Fibroblast of pulmonary artery (primary cell): Measurements from ENCODE around the gene VEGFA.

Source experiments
- DNase-seq: peaks from one replicate; pipeline ENCODE4 v3.0.0-alpha.2; 2010; ENCODE audit warnings: low read depth
- H3K4me3 ChIP-seq: replicated peaks from 2 replicates; pipeline ENCODE4 v1.5.1; 2011; ENCODE audit warnings: low read depth, mild to moderate bottlenecking, control low read depth, low read length, moderate library complexity
- CTCF ChIP-seq: IDR thresholded peaks from 2 replicates; pipeline ENCODE4 v1.5.1; 2011; ENCODE audit warnings: mild to moderate bottlenecking, control low read depth, low read length, inconsistent platforms; ENCODE audit errors: missing control alignments

The VEGFA gene

GRCh38 chr6:43734294-43734665 is 35.7 kb upstream of the VEGFA start:
- no peak for TF ChIP-seq CTCF
- no peak for DNase-seq
- H3K4me3 ChIP-seq, result no peak overlapping the region

- H3K4me3 ChIP-seq, result no peak overlapping the region
- no peak for TF ChIP-seq CTCF
- no peak for DNase-seq
These were observed 34.3 kb upstream of the VEGFA start for GRCh38 chr6:43735642-43736199.

- TF ChIP-seq CTCF, result no peak
- DNase-seq, result no peak
- no peak overlapping the region for H3K4me3 ChIP-seq
These were observed 33.7 kb upstream of the VEGFA start for GRCh38 chr6:43736211-43736786.

- H3K4me3 ChIP-seq, result no peak overlapping the region
- TF ChIP-seq CTCF, result no peak
- no peak for DNase-seq
These were observed 33.2 kb upstream of the VEGFA start for GRCh38 chr6:43736844-43737243.

- H3K4me3 ChIP-seq, result no peak overlapping the region
- DNase-seq, result peak; percentile 57
- TF ChIP-seq CTCF, result no peak
These were observed 32.5 kb upstream of the VEGFA start for GRCh38 chr6:43737272-43738081.

GRCh38 chr6:43738267-43738676 is 31.7 kb upstream of the VEGFA start:
- H3K4me3 ChIP-seq, result no peak overlapping the region
- no peak for DNase-seq
- no peak for TF ChIP-seq CTCF
